Gastrocnemius medialis (tissue), 4 donors: Measurements from ENCODE around the gene TAF13.

Experiments
- CTCF ChIP-seq, 5 experiments: fragments of 450-650 bp in 3 of 5; fragments of 200-600 bp in 2 of 5; sonication (generic) in 2 of 5; IDR thresholded peaks in 4 of 5; conservative IDR thresholded peaks in 1 of 5; 1 replicate in 4 of 5; 2 replicates in 1 of 5; pipeline ENCODE4 v1.5.1; 2016 to 2019; ENCODE audit warnings: antibody characterized with exemption in 5 of 5, mild to moderate bottlenecking in 3 of 5, moderate library complexity in 3 of 5
- POLR2A ChIP-seq, 2 donors: fragments of 450-650 bp; IDR thresholded peaks; one replicate each; pipeline ENCODE4 v1.6.1; 2017; ENCODE audit warnings: antibody characterized with exemption in 2 of 2, mild to moderate bottlenecking in 2 of 2, moderate library complexity in 2 of 2

- no peak for TF ChIP-seq POLR2A (IDR thresholded peaks at IDR 0.05)
- TF ChIP-seq CTCF (IDR thresholded peaks at IDR 0.05 in 4 of 5, conservative IDR thresholded peaks at IDR 0.05 in 1 of 5): no peak
These were observed 38.5 kb upstream of the TAF13 start for GRCh38 chr1:109114342-109114674.
